ENCODE results near the gene ARHGEF38. TPM values are rescaled to one million over a fixed set of nuclear protein-coding genes. Genes with fewer than 3 reads are reported as not detected.

The ARHGEF38 gene
- total RNA-seq, 1 donor: not detected

GRCh38 chr4:105652286-105652888 lies 100.0 kb downstream of the ARHGEF38 start:
- Histone ChIP-seq H3K27ac (ENCODE audit: low read depth, low read length) (no peak overlapping the region), H3K79me2 (ENCODE audit: insufficient read depth, low read length) (no peaks in the 10 kb centered on the region), H3K4me1 (ENCODE audit: insufficient read depth, low read length) (no peaks in the 10 kb centered on the region), H3K4me3 (ENCODE audit: insufficient read depth, low read length) (no peak overlapping the region), H3K36me3 (ENCODE audit: insufficient read depth, low read length) (no peaks in the 10 kb centered on the region), H2AFZ (ENCODE audit: low read length) (no peak overlapping the region), H3K9me3 (ENCODE audit: low read depth, low read length) (no peaks in the 10 kb centered on the region), H3K4me2 (ENCODE audit: insufficient read depth, low read length) (no peak overlapping the region), H4K20me1 (ENCODE audit: insufficient read depth, low read length) (no peaks in the 10 kb centered on the region), H3K27me3 (ENCODE audit: insufficient read depth, low read length) (peaks cover 7% of the 10 kb centered on the region)
- DNase-seq (ENCODE audit: insufficient read length, low spot score, missing footprints): no peak
- TF ChIP-seq CTCF (IDR thresholded peaks at IDR 0.05; ENCODE audit: extremely low read depth, low read depth, low read length): no peak

GRCh38 chr4:105657117-105657765 lies 104.8 kb downstream of the ARHGEF38 start:
- TF ChIP-seq CTCF (IDR thresholded peaks at IDR 0.05; ENCODE audit: extremely low read depth, low read depth, low read length): no peak
- no peaks in the 10 kb centered on the region for H3K4me1 ChIP-seq (ENCODE audit: insufficient read depth, low read length)
- no peaks in the 10 kb centered on the region for H3K79me2 ChIP-seq (ENCODE audit: insufficient read depth, low read length)
- no peak overlapping the region for H3K4me3 ChIP-seq (ENCODE audit: insufficient read depth, low read length)
- no peaks in the 10 kb centered on the region for H4K20me1 ChIP-seq (ENCODE audit: insufficient read depth, low read length)
- H3K27me3 ChIP-seq (ENCODE audit: insufficient read depth, low read length): peaks cover 7% of the 10 kb centered on the region
- H2AFZ ChIP-seq (ENCODE audit: low read length): no peak overlapping the region
- H3K36me3 ChIP-seq (ENCODE audit: insufficient read depth, low read length): no peaks in the 10 kb centered on the region
- no peak for DNase-seq (ENCODE audit: insufficient read length, low spot score, missing footprints)
- H3K9me3 ChIP-seq (ENCODE audit: low read depth, low read length): no peaks in the 10 kb centered on the region
- no peak overlapping the region for H3K27ac ChIP-seq (ENCODE audit: low read depth, low read length)
- H3K4me2 ChIP-seq (ENCODE audit: insufficient read depth, low read length): no peak overlapping the region

DNA sequence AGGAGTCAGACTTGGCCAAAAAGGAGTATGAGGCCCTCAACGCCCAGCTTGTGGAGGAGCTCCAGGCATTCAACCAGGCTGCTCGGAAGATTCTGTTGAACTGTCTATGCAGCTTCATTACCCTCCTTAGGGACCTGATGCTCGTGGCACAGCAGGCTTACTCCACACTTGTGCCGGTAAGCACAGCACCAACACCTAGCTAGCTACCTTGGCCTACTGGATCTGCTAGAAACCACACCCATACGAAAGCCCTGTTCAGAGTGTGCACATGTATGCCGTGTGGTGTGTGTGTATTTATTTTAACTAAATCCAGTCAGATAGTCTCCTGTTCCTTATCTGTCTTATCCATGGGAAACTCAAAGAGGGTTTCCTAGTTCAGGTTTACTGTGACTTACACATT lies 106.8 kb downstream of the ARHGEF38 start:
- no peak overlapping the region for H3K4me3 ChIP-seq (ENCODE audit: insufficient read depth, low read length)
- H2AFZ ChIP-seq (ENCODE audit: low read length): no peak overlapping the region
- no peak for DNase-seq (ENCODE audit: insufficient read length, low spot score, missing footprints)
- no peak overlapping the region for H3K4me2 ChIP-seq (ENCODE audit: insufficient read depth, low read length)
- TF ChIP-seq CTCF (IDR thresholded peaks at IDR 0.05; ENCODE audit: extremely low read depth, low read depth, low read length): no peak
- no peaks in the 10 kb centered on the region for H3K36me3 ChIP-seq (ENCODE audit: insufficient read depth, low read length)
- H3K79me2 ChIP-seq (ENCODE audit: insufficient read depth, low read length): no peaks in the 10 kb centered on the region
- peaks cover 7% of the 10 kb centered on the region for H3K27me3 ChIP-seq (ENCODE audit: insufficient read depth, low read length)
- H3K9me3 ChIP-seq (ENCODE audit: low read depth, low read length): no peaks in the 10 kb centered on the region
- no peak overlapping the region for H3K27ac ChIP-seq (ENCODE audit: low read depth, low read length)
- no peaks in the 10 kb centered on the region for H3K4me1 ChIP-seq (ENCODE audit: insufficient read depth, low read length)
- H4K20me1 ChIP-seq (ENCODE audit: insufficient read depth, low read length): no peaks in the 10 kb centered on the region

DNA sequence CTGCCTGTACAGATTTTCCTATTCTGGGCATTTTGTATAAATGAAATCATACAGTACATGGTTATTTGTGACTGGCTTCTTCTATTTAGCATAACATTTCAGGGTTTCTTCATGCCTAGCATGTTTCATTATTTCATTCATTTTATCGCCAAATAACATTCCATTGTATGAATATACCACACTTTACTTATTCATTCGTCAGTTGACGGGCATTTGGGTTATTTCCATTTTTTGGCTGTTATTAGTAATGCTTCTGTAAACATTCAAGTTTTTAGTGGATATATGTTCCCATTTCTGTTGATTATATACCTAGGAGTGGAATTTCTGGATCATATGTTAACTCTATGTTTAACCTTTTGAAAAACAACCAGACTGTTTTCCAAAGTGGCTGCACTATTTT lies 108.6 kb downstream of the ARHGEF38 start:
- no peak overlapping the region for H3K4me2 ChIP-seq (ENCODE audit: insufficient read depth, low read length)
- H3K9me3 ChIP-seq (ENCODE audit: low read depth, low read length): no peaks in the 10 kb centered on the region
- DNase-seq (ENCODE audit: insufficient read length, low spot score, missing footprints): no peak
- no peak overlapping the region for H3K4me3 ChIP-seq (ENCODE audit: insufficient read depth, low read length)
- no peak overlapping the region for H2AFZ ChIP-seq (ENCODE audit: low read length)
- no peaks in the 10 kb centered on the region for H3K79me2 ChIP-seq (ENCODE audit: insufficient read depth, low read length)
- H3K4me1 ChIP-seq (ENCODE audit: insufficient read depth, low read length): no peaks in the 10 kb centered on the region
- no peaks in the 10 kb centered on the region for H4K20me1 ChIP-seq (ENCODE audit: insufficient read depth, low read length)
- no peaks in the 10 kb centered on the region for H3K36me3 ChIP-seq (ENCODE audit: insufficient read depth, low read length)
- H3K27me3 ChIP-seq (ENCODE audit: insufficient read depth, low read length): no peaks in the 10 kb centered on the region
- H3K27ac ChIP-seq (ENCODE audit: low read depth, low read length): no peak overlapping the region
- no peak for TF ChIP-seq CTCF (IDR thresholded peaks at IDR 0.05; ENCODE audit: extremely low read depth, low read depth, low read length)
